GM12873 (cell line): ENCODE measurements around the gene MXRA8.

Experiments used
- CTCF ChIP-seq: IDR thresholded peaks from 2 replicates; pipeline ENCODE4 v1.5.1; 2012; ENCODE audit warnings: low read depth, mild to moderate bottlenecking, moderate library complexity, low read length, control low read depth; ENCODE audit not compliant: insufficient read depth; ENCODE audit errors: missing control alignments

Gene MXRA8

GRCh38 chr1:1344655-1345361 lies 13.5 kb downstream of the MXRA8 start:
- TF ChIP-seq CTCF: no peak

- TF ChIP-seq CTCF: no peak
Observed at GRCh38 chr1:1343811-1344421, 14.4 kb downstream of the MXRA8 start.

- TF ChIP-seq CTCF: no peak
Observed at GRCh38 chr1:1342584-1343115, 15.7 kb downstream of the MXRA8 start.

- no peak for TF ChIP-seq CTCF
Observed at GRCh38 chr1:1342061-1342562, 16.2 kb downstream of the MXRA8 start.

GRCh38 chr1:1341549-1342021 lies 16.8 kb downstream of the MXRA8 start:
- no peak for TF ChIP-seq CTCF

GRCh38 chr1:1340791-1341548 lies 17.4 kb downstream of the MXRA8 start:
- no peak for TF ChIP-seq CTCF

- TF ChIP-seq CTCF: no peak
Observed at GRCh38 chr1:1340185-1340584, 18.2 kb downstream of the MXRA8 start.
